Fibroblast of pulmonary artery (primary cell): ENCODE measurements around the gene LCOR.

ENCODE experiments used
- DNase-seq: peaks from one replicate; pipeline ENCODE4 v3.0.0-alpha.2; 2010; ENCODE audit warnings: low read depth
- H3K4me3 ChIP-seq: replicated peaks from 2 replicates; pipeline ENCODE4 v1.5.1; 2011; ENCODE audit warnings: low read depth, mild to moderate bottlenecking, control low read depth, low read length, moderate library complexity
- TF ChIP-seq, protein P1 (sequence below): IDR thresholded peaks from 2 replicates; pipeline ENCODE4 v1.5.1; 2011; ENCODE audit warnings: mild to moderate bottlenecking, control low read depth, low read length, inconsistent platforms; ENCODE audit errors: missing control alignments

Gene LCOR

DNA sequence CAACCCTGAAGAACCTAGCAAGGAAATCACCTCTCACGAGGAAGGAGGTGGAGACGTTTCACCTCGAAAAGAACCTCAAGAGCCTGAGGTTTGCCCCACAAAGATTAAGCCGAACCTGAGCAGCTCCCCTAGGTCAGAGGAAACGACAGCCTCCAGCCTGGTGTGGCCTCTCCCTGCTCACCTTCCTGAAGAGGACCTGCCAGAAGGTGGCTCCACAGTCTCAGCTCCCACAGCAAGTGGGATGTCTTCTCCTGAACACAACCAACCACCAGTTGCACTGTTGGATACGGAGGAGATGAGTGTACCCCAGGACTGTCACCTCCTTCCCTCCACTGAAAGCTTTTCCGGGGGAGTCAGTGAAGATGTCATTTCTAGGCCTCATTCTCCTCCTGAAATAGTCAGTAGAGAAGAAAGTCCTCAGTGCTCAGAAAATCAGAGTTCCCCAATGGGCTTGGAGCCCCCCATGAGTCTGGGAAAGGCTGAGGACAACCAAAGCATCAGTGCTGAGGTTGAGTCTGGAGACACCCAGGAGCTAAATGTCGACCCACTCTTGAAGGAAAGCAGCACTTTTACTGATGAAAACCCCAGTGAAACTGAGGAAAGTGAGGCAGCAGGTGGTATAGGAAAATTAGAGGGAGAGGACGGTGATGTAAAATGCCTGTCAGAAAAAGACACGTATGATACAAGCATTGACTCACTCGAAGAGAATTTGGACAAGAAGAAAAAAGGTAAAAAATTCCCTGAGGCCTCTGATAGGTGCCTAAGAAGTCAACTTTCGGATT is 150.2 kb downstream of the LCOR start:
- DNase-seq, result no peak
- no peak overlapping the region for H3K4me3 ChIP-seq
- TF ChIP-seq, protein P1, sequence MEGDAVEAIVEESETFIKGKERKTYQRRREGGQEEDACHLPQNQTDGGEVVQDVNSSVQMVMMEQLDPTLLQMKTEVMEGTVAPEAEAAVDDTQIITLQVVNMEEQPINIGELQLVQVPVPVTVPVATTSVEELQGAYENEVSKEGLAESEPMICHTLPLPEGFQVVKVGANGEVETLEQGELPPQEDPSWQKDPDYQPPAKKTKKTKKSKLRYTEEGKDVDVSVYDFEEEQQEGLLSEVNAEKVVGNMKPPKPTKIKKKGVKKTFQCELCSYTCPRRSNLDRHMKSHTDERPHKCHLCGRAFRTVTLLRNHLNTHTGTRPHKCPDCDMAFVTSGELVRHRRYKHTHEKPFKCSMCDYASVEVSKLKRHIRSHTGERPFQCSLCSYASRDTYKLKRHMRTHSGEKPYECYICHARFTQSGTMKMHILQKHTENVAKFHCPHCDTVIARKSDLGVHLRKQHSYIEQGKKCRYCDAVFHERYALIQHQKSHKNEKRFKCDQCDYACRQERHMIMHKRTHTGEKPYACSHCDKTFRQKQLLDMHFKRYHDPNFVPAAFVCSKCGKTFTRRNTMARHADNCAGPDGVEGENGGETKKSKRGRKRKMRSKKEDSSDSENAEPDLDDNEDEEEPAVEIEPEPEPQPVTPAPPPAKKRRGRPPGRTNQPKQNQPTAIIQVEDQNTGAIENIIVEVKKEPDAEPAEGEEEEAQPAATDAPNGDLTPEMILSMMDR, result no peak

DNA sequence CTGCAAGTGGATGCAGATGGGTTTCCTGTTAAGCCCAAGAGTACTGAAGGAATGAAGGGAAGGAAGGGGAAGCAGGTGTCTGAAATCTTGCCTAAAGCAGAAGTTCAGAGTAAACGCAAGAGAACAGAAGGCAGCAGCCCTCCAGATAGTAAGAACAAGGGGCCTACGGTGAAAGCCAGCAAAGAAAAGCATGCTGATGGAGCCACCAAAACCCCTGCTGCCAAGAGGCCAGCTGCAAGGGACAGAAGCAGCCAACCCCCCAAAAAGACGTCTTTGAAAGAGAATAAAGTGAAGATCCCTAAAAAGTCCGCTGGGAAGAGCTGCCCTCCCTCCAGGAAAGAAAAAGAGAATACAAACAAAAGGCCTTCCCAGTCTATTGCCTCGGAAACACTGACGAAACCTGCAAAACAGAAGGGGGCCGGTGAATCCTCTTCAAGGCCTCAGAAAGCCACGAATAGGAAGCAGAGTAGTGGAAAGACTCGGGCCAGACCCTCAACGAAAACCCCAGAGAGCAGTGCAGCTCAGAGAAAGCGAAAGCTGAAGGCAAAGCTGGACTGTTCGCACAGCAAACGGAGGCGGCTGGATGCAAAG is 152.5 kb downstream of the LCOR start:
- TF ChIP-seq, protein P1, result no peak
- no peak for DNase-seq
- H3K4me3 ChIP-seq, result no peak overlapping the region

DNA sequence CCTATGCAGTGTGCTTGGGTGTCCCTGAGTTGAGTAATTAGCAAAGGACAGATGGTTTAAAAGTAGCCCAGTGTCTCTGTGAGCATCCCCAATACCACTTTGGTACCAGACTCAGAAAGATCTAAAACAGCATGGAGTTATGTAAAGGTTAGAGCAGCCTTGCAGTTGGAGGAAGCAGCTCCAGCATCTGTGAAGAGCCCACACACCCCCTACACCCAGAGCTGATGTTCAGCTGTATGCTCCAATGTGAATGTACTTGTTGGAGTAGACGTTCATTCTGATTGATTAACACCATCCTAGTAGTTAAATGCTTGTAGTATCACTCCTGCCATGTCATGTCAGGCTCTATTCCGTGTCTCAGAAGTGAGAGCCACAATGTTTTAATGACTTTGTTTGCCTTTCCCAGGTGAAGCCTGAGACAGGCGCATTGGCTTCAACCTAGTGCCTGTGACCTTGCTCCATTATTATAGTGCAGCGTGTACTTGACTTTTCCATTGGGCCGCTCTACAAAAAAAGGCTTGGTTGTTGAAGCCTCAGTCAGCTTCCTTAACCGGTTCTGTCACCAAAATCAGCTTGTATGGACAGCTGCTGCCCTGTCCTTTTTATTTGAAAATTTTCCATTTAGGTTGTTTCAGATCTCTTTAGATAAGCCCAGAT is 154.2 kb downstream of the LCOR start:
- DNase-seq, result no peak
- no peak overlapping the region for H3K4me3 ChIP-seq
- TF ChIP-seq, protein P1, result no peak

DNA sequence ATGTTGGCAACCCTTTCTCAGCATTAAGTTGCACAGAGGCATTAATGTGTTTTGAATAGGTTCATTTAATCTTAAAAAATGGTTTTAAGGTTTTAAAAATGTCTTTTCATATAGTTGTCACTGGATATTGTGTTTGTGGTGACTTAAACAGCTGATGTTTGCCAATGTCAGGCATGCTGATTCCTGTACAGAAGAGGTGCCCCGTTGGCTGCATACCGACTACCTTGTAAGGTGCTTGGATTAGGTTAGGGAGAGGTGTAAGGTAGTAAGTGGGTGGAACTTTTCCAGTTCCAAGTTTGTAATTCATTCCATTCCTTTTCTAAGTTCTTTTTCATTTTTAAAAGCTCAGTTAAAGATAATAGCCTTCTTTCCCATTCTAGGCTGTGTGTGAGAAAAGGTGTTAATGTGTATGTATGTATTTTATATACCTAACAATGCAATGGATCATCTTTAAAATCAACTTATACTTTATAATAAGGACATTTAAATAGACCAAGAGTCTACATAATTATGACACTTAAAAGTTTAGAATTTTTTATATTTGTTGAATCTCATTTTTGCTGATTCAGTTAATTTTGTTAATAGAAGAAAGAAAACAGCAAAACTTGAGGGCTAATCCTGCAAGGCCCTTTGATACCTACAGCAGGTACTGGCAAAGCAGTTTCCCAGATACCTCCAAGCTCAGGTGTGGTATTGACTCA is 155.2 kb downstream of the LCOR start:
- no peak overlapping the region for H3K4me3 ChIP-seq
- TF ChIP-seq, protein P1, result no peak
- no peak for DNase-seq

DNA sequence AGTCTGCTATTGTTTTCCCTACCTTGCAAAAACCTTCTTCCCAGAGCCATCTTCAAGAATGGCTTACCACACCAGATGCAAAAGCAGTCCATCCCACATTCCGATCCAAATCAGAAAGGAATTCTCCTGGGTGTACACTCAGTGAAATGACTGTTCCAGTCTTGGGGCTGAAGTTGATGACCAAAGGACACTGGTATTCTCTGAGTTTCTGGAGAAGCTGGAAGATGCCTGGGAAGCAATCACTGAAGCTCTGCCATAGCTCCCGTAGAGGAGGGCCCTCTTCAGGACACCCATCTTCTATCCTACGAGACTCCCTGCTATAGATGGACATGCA is 155.7 kb downstream of the LCOR start:
- no peak overlapping the region for H3K4me3 ChIP-seq
- no peak for DNase-seq

DNA sequence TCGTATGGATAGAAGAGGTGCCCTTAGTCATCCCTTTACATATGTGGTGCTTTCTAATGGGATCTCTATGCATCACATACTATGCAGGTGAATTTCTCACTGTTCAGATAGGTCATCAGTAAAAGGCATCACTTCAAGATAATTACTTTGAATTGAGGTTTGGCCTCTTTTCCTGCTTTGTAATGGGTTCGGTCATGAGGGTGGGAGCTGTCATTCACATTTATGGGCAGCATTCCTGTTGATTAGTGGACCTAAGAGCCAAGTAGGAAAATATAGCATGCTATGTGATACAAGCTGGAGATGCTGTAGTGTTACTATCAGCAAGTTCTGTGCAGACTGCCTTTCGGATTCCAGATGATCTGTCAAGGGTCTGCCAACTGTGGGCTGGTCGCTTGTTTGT is 156.3 kb downstream of the LCOR start:
- DNase-seq, result no peak
- no peak overlapping the region for H3K4me3 ChIP-seq
- TF ChIP-seq, protein P1, result no peak

More for the DNA sequence above, 155.7 kb downstream of the LCOR start:
- TF ChIP-seq, protein P1, result no peak
